IPS-18c (cell line): Measurements from ENCODE around the gene DNAJC5G.
A peak's percentile ranks its signal among the peaks of the same experiment; 100 is the strongest.
"Not testable (repeated sequence)": the region's sequence is repeated elsewhere in the genome, so short reads cannot be mapped to it uniquely, and the experiment has no call there.

Source experiments
- H3K4me3 ChIP-seq: 2 replicates; pipeline ENCODE4 v1.7.0; 2013; ENCODE audit warnings: low read depth, mild to moderate bottlenecking, low read length, moderate library complexity; ENCODE audit not compliant: insufficient read depth
- H3K9me3 ChIP-seq: one replicate; pipeline ENCODE4 v1.6.1; 2013; ENCODE audit warnings: mild to moderate bottlenecking, low read length, moderate library complexity; ENCODE audit not compliant: control insufficient read depth, insufficient read depth

DNAJC5G gene

GRCh38 chr2:27297195-27297594 is 22.0 kb downstream of the DNAJC5G start:
- H3K9me3 ChIP-seq, result peaks cover 2% of the 10 kb centered on the region

GRCh38 chr2:27298391-27299080 is 23.3 kb downstream of the DNAJC5G start:
- Histone ChIP-seq H3K4me3 (no peak overlapping the region), H3K9me3 (peaks cover 2% of the 10 kb centered on the region)

More at GRCh38 chr2:27297195-27297594, 22.0 kb downstream of the DNAJC5G start:
- no peak overlapping the region for H3K4me3 ChIP-seq

GRCh38 chr2:27300606-27301005 is 25.4 kb downstream of the DNAJC5G start:
- not testable (repeated sequence) for H3K9me3 ChIP-seq, H3K4me3 ChIP-seq

DNA sequence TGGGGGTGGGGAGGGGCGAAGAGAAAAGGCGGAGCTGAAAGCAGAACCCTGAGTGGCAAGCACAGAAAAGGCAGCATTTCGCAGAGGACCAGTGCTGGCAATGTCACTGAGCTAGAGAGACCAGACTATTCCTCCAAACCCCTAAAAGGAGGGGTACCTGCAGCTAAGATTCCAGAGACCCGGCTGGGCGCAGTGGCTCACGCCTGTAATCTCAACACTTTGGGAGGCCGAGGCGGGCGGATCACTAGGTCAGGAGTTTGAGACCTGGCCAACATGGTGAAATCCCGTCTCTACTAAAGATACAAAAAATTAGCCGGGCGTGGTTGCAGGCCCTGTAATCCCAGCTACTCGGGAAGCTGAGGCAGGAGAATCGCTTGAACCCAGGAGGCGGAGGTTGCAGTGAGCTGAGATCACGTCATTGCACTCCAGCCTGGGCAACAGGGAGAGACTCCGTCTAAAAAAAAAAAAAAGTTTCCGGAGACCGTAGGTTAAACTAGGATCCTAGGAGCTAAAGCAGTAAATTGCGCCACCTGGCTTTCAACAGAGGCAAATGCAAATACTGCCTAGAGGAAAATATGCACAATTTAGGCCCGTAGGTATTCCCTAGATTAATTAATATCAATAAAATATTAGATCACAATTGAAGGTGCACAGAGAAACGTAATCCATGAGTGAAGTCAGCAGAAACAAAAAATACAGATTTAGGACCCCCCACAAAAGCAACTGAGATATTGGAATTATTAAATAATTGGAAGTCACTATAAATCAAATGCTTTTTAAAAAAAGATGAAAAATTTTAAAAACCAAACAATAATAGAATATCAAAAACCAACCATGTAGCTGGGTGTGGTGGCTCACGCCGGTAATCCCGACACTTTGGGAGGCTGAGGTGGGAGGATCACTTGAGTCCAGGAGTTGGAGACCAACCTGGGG is 28.1 kb downstream of the DNAJC5G start:
- H3K9me3 ChIP-seq, result peaks cover 2% of the 10 kb centered on the region
- H3K4me3 ChIP-seq, result no peak overlapping the region

GRCh38 chr2:27304488-27305240 is 29.4 kb downstream of the DNAJC5G start:
- no peak overlapping the region for H3K4me3 ChIP-seq
- H3K9me3 ChIP-seq, result peaks cover 2% of the 10 kb centered on the region

- peaks cover 2% of the 10 kb centered on the region for H3K9me3 ChIP-seq
- H3K4me3 ChIP-seq, result no peak overlapping the region
Measured at GRCh38 chr2:27305516-27305915, 30.3 kb downstream of the DNAJC5G start.

DNA sequence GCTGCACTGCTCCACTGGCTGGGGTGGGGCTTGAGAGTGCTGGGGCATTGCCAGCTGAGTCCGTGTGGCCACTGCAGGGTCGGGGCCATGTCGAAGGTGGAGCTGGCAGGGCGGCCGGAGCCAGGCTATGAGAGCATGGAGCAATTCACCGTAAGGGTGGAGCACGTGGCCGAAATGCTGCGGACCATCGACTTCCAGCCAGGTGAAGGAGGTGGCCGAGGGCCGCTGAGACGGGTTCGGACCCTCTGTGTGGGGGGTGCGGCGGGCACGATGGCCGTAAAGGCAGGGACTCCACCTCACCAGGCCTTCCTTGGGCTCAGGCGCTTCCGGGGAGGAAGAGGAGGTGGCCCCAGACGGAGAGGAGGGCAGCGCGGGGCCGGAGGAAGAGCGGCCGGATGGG is 30.9 kb downstream of the DNAJC5G start:
- peak overlapping the region; percentile 50 for H3K4me3 ChIP-seq
- no peaks in the 10 kb centered on the region for H3K9me3 ChIP-seq

DNA sequence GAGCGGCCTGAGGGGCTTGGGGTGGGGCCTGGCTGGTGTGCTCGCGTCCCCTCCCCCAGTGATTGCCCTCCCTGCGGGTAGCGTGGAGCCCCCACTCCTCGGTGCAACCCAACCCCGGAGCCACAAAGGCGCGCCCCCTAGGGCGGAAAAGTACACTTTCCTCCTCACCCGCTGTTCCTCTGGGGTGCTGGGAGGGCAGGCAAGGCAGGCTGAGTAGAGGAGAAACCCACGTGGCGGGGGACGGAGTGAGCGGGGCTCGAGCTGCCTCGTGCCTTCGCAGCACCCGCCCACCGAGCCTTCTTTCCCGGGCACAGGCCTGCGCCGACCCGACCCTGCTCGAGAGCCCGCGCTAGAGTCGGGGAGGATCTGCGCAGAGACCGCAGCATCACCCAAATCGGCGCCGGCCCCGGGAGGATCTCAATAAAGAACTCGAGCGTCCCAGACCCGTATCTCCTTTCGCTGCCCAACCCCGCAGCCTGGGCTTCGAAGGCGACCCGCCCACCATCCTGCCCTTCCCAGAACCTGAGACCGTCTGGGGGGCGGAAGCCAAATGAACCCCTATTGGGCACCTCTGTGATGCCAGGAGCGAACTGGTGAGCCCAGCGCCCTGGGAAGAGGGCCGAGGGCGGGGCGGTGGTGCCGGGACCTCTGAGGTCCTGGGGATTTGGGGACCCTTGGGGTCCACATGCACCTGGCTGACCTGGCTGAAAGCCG is 31.5 kb downstream of the DNAJC5G start:
- Histone ChIP-seq H3K4me3 (peak overlapping the region; percentile 50), H3K9me3 (no peaks in the 10 kb centered on the region)

DNA sequence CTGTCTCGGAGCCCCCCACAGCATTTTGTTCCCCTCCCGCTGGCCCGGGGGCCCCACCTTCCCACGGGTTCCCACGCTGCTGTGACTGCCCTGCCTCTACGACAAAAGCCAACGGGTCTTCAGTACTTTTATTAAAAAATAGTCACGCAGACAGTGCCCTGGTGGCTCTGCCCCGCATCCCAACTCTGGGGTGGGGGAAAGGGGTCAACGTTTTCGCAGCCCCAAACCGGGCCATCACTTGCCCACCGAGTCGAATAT is 32.0 kb downstream of the DNAJC5G start:
- no peaks in the 10 kb centered on the region for H3K9me3 ChIP-seq
- peak overlapping the region; percentile 50 for H3K4me3 ChIP-seq

GRCh38 chr2:27307545-27308358 is 32.5 kb downstream of the DNAJC5G start:
- Histone ChIP-seq H3K4me3 (peak overlapping the region; percentile 50), H3K9me3 (no peaks in the 10 kb centered on the region)

- Histone ChIP-seq H3K4me3 (peak within 1 kb of the TSS; percentile 50), H3K9me3 (no peaks in the 10 kb centered on the region)
Measured at GRCh38 chr2:27308359-27308881, 33.2 kb downstream of the DNAJC5G start, which contains the start of gene UCN. Gene UCN (minus strand): TSS chr2:27308445. CDS start chr2:27307895, 550 bp downstream.

DNA sequence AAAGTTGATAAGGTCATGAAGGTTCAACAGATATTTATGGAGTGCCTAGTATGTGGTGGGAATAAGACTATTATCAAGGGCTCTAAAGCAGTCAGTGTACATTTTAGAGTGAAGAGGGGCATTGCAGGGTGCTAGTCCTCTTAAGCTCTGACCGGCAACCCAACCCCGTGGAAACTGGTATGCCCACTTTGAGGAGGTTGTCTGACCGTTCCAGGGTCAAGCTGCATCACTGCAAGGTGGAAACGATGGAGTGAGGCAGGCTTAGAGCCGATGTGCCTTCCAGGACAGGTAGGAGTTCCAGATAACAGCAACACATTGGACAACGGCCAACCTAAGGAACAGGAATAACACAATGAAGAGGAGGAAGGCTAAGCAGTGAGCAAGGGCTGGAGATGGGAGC is 34.4 kb downstream of the DNAJC5G start:
- no peak overlapping the region for H3K4me3 ChIP-seq
- H3K9me3 ChIP-seq, result no peaks in the 10 kb centered on the region

DNA sequence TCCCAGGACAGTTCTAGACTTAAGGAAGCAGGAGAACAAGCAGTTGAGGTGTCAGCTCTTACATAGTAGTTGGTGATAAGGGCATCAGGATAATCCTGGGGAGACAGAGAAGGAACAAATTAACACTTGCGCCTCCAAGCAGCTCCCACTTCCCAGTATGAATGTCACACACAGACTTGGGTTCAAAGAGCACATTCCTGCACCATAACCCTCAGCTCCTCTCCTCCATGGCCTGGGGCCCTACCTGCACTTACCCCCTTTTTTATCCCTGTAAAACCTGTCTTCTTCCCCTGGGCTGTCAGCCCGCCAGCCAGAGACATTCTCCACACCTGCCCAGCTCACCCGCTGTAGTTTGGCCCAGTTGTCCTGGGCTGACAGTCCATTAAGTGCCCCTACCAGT is 36.9 kb downstream of the DNAJC5G start:
- H3K4me3 ChIP-seq, result no peak overlapping the region
- H3K9me3 ChIP-seq, result no peaks in the 10 kb centered on the region

- no peaks in the 10 kb centered on the region for H3K9me3 ChIP-seq
- no peak overlapping the region for H3K4me3 ChIP-seq
Measured at GRCh38 chr2:27313882-27314645, 38.8 kb downstream of the DNAJC5G start.

DNA sequence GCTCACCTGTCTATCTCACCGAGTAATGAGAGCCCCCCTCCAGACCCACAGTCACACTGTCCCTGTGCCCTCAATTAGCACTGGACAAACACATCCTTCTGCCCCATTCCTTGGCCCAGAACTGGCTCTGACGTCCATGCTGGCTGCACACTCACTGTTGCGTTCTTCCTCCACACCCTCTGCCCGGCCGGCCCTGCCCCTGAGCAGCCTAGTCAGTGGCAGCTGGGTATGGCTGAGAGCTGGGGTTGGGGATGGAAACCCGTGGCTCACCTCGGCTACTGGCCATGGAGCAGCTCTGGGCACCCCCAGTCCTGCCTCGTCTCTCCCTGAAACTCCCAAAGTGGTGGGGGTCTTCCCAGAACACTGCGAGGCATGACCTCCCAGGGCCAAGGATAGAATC is 39.5 kb downstream of the DNAJC5G start:
- H3K4me3 ChIP-seq, result no peak overlapping the region
- H3K9me3 ChIP-seq, result no peaks in the 10 kb centered on the region

DNA sequence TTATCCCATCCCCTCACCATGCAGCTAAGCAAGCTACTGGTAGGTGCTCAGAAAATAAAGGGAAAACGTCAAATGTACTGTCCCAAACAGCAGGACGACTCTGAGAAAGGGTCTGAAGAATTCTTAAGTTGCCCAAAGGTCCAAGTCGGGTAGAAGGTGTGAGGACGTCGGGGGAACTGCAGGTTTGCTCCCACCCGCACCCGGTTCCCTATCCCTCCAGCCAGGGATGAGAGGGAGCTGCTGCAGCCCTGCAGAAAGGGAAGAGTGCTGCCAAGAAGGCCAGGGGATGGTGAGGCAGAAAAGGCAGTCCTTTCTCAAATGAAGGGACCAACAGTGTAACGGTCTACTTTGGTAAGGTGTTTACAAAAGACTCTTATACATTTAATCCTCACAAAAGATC is 39.9 kb downstream of the DNAJC5G start:
- no peaks in the 10 kb centered on the region for H3K9me3 ChIP-seq
- H3K4me3 ChIP-seq, result no peak overlapping the region
